GM18499 (cell line): ENCODE data around the gene PLA2G2D.

ENCODE experiments used
- ATAC-seq: cut with Tn5 transposase; IDR thresholded peaks from one replicate; pipeline ENCODE4 v1.9.1; 2021; ENCODE audit warnings: moderate number of reproducible peaks; ENCODE audit not compliant: insufficient read depth, unreplicated experiment

PLA2G2D gene

DNA sequence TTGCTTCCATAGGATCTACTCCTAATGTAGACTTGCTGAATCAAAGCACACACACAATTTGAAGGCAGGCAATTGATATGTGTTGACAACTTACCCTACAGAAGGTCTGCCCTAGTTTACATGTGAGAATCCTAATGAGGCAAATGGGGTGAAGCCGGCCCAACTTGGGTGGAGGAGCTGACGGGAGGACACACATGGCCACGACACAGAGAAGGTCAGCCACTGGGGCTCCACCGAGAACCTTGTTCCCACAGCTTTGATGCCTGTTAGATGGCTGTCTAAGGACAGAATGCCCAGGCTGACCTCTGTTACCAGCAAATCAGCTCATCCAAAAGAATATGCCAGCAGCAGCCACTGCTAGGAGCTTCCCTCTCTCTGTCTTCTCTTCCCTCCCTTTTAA, 1.5 kb upstream of the PLA2G2D start:
- no peak for ATAC-seq

DNA sequence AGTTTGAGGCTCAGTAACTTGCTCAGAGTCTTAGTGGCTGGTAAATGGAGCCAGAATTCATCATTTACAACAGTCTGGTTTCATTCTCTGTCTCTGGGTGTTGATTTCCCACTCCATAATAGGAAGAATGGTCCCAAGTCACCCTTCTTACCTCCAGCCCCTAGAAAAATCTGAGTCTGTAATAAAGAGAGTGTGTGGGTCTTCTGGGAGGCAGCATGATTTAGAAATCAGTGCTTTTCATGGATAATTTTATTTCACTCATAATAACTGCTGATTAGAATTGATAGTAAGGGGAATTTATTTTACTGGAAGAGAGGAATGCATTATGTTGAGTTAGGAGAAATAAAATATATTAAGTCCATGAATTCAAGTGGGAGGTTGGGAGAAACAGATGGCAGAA, 2.1 kb downstream of the PLA2G2D start:
- ATAC-seq, result no peak

DNA sequence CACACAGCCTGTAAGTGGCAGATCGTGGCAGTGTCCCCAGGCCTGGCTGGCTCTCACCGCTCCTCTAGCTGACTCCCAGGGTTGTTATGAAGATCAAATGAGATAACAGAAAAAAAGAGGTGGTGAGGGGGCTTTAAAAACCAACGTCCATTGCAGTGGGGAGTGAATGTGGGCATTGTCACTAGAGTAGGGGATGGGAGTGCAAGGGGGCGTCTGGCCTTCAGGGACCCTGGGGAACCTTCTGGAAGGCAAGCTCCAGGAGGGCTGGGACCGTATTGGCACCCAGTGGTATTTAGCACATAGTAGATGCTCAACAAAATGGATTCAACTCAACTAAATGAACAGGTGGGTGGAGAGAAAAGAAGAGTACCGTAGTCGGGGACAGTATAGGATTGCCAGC, 3.4 kb downstream of the PLA2G2D start:
- no peak for ATAC-seq

DNA sequence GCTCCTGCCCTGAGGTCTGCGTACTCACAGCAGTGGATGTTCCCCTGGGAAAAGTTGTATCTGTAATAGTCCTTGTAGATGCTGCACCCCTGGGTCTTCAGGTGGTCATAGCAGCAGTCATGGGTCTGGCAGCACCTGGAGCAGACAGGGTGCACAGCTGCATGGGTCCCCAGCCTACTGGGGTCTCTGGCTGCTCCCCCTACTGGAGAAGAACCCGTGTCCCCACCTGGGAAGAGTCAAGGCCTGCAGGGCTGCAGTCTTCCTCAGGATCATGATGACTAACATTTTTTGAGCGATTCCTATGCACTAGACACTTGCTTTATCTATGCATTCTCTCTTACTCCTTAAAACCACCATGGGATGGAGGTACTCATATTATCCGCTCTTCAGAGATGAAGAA, 3.9 kb downstream of the PLA2G2D start:
- ATAC-seq, result no peak

DNA sequence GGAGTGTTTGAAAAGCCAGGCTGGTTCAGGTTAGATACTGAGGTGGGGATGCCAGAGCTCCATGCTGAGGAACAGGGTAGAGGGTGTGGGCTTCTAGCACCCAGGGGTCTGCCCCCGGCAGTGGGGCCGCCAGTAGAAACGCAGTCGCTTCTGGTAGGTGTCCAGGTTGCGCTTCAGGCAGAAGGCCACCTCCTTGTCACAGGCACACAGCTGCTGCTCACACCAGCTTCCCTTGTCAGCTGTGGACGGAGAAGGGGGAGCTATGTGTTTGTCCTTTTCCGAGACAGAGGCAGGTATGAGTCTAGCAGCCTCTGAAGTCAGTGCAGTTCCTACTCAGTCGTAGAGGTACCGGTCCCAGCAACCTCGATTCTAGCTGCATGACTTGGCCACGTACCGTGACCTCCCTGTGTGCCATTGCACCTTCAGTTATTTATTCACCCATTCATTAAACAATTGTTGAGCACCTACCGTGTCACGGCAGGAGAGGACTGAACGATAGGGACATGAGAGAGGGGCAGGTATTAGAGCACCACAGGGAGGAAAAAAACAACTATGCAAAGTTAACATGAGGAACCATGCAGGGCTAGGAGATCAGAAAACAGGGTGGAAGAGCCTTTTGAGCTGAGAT, 5.2 kb downstream of the PLA2G2D start:
- ATAC-seq, result no peak

DNA sequence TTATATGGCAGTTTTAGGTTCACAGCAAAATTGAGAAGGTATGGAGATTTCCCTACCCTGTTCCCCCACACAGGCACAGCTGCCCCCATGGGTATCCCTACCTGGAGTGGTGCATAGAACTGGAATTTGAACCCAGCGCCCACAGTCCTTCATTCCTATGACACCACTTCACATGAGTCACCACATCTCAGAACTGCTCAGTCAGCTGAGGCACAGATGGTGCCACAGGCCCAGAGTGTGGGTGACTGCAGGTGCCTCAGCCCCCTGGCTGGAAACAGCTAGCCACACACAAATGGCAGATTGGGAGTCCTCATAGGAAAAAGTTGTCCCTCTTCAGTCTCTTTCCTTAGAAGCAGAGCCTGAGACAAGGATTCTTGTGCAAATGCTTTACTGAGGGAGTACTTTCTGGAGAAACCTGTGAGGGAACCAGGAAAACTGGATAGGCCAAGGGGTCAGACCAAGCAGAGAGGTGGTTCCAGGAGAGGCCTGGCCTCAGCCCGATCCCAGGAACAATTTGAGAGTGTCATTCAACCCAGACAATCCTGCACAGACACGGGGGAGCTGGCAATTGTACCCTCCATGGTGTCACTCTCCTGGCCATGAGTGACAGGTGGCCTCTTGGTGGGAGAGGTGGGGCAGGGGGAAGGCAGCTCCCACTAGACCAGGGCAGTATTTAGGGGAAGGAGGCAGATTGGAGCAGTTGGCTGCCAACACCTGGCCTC, 6.9 kb downstream of the PLA2G2D start:
- ATAC-seq, result no peak

DNA sequence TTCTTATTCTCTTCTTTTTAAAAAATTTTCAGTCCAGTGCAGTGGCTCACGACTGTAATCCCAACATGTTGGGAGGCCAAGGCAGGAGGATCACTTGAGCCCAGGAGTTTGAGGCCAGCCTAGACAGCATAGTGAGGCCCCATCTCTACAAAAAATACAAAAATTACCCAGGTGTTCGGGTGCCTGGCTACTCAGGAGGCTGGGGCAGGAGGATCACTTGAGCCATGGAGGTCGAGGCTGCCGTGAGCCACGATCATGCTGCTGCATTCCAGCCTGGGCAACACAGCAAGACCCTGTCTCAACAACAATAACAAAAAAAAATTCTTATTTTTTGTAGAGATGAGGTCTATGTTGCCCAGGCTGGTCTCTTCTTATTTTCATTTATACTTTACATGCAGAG, 7.9 kb downstream of the PLA2G2D start:
- no peak for ATAC-seq

DNA sequence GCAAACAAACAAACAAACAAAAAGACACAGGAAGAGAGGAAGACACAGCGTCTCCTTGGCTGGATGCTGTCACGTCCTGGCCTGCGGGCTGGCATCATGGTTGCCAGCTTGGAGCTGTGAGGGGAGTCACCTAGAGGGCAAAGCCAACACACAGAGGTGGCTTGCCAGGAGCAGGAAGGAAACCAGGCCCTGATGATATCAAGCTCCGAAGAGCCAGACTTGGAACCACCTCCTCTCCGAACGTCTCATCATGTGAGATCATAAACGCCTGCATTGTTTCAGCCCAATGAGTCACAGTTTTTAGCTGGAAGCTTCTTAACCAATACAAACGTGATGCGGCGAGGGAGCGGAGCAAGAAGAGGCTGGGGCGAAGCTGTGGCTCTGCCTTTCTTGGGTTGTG, 8.7 kb downstream of the PLA2G2D start:
- no peak for ATAC-seq

DNA sequence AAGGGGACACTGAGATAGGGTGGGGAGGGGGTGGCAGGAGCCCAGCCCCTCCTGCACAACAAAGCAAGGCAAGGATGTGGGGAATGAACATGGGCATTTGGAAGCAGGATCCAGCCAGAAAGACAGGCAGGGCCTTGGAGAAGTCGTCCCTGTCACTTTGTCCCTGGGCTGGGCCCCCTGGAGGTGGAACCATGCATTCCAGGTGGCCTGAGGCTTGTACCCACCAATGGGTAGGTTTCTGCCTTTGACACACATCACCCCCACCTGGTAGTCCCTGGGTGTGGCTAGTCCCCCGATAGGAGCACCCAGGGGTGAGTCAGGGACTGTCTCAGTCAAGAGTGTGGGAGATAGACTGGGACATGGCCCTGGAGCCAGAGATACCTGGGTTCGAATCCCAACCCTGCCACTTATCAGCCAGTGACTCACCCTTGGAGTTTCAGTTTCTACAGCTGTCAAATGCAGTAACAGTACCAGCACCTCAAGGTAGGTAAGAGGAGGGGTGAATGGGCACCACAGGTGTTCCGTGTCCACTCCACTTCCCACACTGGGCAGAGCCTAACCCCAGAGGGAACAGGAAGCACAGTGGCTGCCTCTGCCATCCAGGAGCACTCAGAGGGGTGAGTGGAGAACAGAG, 10.0 kb downstream of the PLA2G2D start:
- no peak for ATAC-seq

DNA sequence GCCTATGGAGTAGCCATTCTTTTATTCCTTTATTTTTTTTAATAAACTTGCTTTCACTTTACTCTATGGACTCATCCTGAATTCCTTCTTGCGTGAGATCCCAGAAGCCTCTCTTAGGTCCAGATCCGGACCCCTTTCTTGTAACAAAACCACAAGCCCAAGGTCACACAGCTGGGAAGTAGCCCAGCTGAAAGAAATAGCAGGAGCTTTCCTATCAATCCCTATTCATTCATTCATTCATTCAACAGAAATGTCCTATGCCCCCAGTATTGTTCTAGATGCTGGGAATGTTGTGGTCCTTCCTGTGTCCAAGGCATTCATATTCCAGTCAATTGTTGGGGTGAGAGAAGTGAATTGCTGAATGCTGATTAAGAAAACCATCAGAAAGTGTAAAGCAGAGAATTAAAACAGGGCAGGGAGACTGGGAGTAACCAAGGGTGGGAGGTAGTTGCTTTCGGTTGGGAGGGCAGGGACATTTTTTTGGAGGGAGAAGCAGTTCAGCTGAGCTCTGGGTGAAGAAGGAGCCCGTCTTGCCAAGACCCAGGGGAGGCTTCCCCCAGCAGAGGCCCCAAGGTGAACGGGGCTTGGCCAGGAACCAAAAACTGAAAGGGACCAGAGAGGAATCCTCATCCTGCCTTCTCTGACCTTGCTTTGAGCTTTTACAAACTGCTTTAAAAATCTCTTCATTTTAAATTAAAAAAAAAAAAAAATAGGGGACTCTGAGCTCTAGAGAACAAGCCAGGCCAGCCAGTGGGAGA, 10.8 kb downstream of the PLA2G2D start:
- ATAC-seq, result no peak

DNA sequence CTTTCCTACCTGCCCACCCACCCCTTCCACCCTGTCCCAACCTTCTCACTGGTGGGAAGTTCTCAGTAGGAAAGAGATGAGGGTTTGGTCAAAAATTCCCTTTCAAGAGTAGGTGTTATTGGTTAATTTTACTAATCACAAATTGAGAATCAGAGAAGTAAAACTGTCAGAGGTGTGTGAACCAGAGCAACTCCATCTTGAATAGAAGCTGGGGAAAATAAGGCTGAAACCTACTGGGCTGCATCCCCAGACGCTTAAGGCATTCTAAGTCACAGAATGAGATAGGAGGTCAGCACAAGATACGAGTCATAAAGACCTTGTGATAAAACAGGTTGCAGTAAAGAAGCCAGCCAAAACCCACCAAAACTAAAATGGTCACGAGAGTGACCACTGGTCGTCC, 11.5 kb downstream of the PLA2G2D start:
- no peak for ATAC-seq

DNA sequence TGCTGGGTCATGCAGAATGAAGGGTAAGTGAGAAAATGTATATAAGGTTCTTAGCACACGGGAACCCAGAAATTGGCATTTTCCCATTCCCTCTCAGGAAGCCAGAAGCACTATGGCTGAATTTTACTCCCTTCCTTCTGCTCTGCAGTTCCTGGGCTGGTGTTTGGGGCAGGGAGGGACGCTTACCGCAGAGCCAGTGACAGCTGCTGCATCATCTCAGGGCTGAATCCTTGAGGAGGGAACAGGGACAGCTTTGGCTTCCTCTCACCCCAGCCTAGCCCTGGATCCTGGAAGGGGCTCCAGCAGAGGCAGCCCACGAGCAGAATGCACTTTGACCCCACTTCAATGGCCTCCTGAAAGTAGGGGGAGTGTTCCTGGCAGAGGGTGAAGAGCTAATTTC, 12.0 kb downstream of the PLA2G2D start:
- no peak for ATAC-seq

DNA sequence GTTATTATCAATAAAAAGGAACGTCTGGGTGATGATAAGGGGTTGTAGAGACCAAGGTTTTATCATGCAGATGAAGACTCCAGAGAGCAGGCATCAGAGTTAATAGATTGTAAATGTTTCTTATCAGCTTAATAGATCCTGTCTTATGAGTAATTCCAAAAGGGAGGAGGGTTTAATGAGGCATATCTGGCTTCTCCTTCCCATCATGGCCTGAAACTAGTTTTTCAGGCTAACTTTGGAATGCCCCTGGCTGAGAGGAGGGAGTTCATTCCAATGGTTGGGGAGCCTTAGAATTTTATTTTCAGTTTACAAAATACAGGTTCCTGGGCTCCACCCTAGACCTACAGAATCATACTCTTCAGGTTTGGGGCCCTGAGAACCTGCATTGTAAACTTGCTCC, 13.5 kb downstream of the PLA2G2D start:
- no peak for ATAC-seq

DNA sequence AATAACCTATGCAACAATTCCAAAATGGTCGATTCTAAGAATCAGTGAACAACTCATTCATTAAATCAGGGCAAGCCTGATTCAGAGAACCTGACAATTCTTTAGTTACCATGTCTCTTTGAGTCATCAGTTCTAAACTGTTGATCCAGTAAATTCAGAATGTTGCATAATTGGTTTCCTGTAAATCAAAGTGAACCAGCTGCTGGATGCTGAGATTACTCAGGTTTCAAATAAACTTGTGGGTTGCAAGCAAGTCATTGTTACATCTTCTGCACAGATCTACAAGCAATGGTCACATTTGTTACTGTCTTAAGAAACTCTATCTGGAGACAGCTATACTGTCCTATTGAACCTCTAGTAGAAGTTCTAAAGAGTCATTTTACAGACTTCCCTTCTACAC, 16.5 kb downstream of the PLA2G2D start:
- ATAC-seq, result no peak

DNA sequence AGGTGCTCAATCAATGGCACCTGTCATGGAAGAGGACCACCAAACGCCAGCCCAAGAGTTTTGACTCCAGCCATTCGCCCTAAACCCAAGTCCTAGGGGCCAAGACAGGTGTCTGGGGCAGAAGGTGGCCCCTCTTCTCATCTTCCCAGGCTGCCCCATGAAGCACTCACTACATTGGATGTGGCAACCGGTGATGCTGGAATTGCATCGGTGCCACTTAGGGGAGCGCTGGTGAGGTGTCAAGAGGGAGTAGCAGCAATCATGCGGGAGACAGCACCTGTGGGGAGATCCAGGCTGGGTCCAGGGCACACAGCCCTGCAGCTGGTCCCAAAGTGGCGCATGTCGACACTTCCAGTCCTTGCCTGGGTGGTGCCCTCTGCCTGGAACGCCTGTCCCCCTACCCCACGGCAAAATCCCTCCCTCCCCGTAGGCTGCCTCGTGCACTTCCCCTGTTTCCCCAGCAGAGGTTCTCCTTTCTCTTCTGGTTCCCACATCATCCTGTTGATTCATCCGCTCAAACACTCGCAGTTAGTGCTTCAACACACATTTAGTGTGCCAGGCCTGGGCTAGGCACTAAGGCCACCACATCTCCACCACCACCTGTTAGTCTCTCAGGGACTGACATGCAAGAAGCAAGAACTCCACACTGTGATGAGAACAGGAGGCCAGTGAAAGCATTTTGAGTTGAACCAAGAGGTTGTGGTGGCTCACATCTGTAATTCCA, 18.5 kb downstream of the PLA2G2D start:
- ATAC-seq, result no peak

DNA sequence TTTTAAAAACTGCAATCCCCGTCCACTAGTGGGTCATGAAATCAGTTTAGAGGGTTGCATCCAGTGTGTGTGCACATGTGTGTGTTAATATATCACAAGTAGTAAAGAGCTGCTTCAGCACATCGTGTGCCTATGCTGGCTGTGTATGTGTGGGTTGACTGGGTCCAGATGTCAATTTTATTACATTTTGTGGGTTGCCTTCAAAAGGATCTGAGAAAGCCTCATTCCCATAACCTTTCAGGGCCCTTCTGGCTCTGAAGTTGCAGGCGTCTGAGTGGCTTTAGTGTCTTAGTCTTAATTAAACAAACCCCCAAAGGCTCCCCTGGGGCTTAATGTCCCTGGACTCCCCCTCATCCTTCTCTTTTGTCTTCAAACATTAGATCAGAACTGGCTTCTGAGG, 19.8 kb downstream of the PLA2G2D start:
- ATAC-seq, result no peak

DNA sequence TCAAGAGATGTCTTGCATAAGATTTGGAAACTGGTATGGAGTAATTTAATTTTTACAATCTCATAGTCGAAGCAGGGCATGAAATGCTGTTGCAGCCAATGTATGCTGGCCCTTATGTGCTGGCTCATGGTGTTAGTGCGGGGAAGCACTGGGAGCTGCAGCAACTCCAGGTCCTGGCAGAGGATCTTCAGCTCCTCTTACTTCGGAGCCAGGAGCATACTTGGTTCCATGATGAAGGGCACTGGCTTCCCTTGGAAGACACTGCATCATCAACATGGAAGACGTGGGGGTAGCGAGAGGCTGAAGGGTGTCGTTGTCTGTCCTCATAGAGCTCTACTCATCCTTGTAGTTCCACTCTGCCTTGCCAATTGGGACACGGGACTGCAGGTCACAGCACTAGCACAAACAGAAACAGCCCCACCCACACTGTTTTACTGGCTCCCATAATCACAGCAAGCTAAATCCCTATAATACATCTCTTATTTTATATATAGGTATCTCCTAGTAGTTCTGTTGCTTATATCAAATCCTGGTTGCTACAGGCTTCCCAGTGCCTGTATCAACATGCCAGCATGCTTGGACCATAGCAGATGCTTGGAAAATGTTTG, 22.4 kb downstream of the PLA2G2D start:
- ATAC-seq, result no peak

DNA sequence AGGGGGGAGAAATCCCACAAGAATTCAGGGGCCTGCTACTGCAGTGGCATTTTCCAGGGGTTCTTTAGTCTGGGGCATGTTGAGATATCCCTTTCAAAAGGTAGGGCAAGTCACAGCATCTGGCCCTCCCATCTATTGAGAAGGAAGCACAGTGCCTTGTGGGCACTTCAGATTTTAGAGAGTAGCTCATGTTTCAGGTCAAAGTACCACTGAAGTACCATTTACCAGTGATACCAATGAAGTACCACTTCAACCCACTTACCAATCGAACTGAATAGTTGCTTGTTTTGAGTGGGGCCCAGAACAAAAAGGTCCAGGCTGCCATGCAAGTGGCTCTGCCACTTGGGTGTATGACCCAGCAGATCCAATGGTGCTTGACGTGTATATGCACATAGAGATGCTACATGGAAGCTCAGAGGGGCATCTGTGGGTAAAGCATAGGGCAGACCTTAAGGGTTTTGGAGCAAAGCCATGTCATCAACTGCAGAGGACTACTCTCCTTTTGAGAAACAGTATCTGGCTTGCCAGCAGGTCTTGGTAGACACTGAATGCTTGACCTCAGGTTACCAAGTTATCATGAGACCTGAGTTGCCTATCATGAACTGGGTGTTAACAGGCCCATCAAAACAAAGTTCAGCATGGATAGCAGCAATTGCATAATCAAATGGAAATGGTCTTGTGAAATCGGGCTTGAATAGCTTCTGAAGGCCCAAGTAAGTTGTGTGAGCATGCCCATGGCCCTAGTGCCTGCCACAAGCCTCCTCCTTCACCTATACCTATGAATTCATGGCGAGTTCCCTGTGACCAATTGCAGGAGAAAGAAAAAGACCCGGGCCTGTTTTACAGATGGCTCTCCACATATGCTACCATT, 23.5 kb downstream of the PLA2G2D start:
- ATAC-seq, result no peak

DNA sequence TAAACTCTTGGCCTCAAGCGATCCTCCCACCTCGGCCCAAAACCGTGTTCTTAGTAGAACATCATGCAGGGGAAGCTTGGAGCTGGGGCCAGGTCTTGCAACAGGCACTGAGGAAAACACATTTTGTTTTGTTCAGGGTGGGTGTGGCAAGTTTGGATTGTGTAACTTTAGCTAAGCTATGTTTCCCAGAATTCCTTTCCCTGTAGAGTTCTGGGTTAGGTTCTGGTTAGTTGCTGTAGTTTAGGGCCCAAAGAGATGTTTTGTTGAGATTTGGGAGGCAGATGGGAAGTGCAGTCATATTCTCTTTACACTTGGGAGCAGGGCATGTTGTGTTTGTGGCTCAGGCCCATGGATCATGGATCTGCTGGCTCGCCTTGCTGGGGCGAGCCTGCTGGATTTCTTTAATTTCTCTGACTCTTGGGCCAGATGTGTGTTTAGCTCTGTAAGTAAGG, 25.4 kb downstream of the PLA2G2D start:
- ATAC-seq, result no peak
